DOHH2 (cell line): Measurements from ENCODE around the gene IER5.
A peak's percentile ranks its signal among the peaks of the same experiment; 100 is the strongest.

Experiments used
- H3F3A ChIP-seq: fragments of 200-600 bp; sonication (generic), shearing (Covaris generic); 2 replicates; pipeline ENCODE4 v1.6.0; 2016; ENCODE audit warnings: antibody characterized with exemption, mild to moderate bottlenecking; ENCODE audit not compliant: control insufficient read depth, insufficient read depth
- H3K27ac ChIP-seq: fragments of 200-600 bp; sonication (generic); 2 replicates; pipeline ENCODE4 v1.5.1; 2014; ENCODE audit warnings: low read depth, mild to moderate bottlenecking, low read length, moderate library complexity
- H3K27me3 ChIP-seq: fragments of 200-600 bp; sonication (generic); 2 replicates; pipeline ENCODE4 v1.6.1; 2014; ENCODE audit warnings: mild to moderate bottlenecking, low read length, mixed read lengths; ENCODE audit not compliant: control insufficient read depth
- H3K36me3 ChIP-seq: fragments of 200-600 bp; sonication (generic); 2 replicates; pipeline ENCODE4 v1.6.1; 2014; ENCODE audit warnings: mild to moderate bottlenecking, low read length, moderate library complexity, mixed read lengths; ENCODE audit not compliant: control insufficient read depth
- H3K4me1 ChIP-seq: fragments of 200-600 bp; sonication (generic); 2 replicates; pipeline ENCODE4 v1.6.1; 2014; ENCODE audit warnings: mild to moderate bottlenecking, low read length, mixed read lengths; ENCODE audit not compliant: control insufficient read depth
- H3K4me2 ChIP-seq: fragments of 200-600 bp; sonication (generic); 2 replicates; pipeline ENCODE4 v1.6.0; 2014; ENCODE audit warnings: mild to moderate bottlenecking, low read length, moderate library complexity
- H3K4me3 ChIP-seq: fragments of 200-600 bp; sonication (generic); 2 replicates; pipeline ENCODE4 v1.5.1; 2014; ENCODE audit warnings: mild to moderate bottlenecking, low read length, mixed read lengths
- H3K79me2 ChIP-seq: fragments of 200-600 bp; sonication (generic); 2 replicates; pipeline ENCODE4 v1.6.1; 2014; ENCODE audit warnings: mild to moderate bottlenecking, low read length, mixed read lengths; ENCODE audit not compliant: control insufficient read depth
- H3K9me2 ChIP-seq: fragments of 200-600 bp; sonication (generic); replicated peaks from 2 replicates; pipeline ENCODE4 v1.6.1; 2014; ENCODE audit warnings: mild to moderate bottlenecking, low read length, mixed read lengths; ENCODE audit not compliant: control insufficient read depth
- H3K9me3 ChIP-seq: fragments of 200-600 bp; sonication (generic); 2 replicates; pipeline ENCODE4 v1.6.1; 2014; ENCODE audit warnings: antibody characterized with exemption, low read length, mixed read lengths; ENCODE audit not compliant: control insufficient read depth, insufficient read depth
- H4K20me1 ChIP-seq: fragments of 200-600 bp; sonication (generic); 2 replicates; pipeline ENCODE4 v1.6.0; 2014; ENCODE audit warnings: low read depth, mild to moderate bottlenecking, antibody characterized with exemption, low read length, moderate library complexity; ENCODE audit not compliant: control insufficient read depth, insufficient read depth
- EZH2phosphoT487 ChIP-seq: fragments of 200-600 bp; sonication (generic); IDR thresholded peaks from 2 replicates; pipeline ENCODE4 v1.6.1; 2017; ENCODE audit warnings: borderline replicate concordance, mild to moderate bottlenecking, antibody characterized with exemption, low read length, moderate library complexity, mixed read lengths
- TF ChIP-seq, protein P1 (sequence below): fragments of 200-600 bp; sonication (generic); IDR thresholded peaks from one replicate; pipeline ENCODE4 v1.5.1; 2014; ENCODE audit warnings: antibody characterized with exemption, mild to moderate bottlenecking, low read depth, low read length; ENCODE audit not compliant: poor library complexity, severe bottlenecking

The IER5 gene

DNA sequence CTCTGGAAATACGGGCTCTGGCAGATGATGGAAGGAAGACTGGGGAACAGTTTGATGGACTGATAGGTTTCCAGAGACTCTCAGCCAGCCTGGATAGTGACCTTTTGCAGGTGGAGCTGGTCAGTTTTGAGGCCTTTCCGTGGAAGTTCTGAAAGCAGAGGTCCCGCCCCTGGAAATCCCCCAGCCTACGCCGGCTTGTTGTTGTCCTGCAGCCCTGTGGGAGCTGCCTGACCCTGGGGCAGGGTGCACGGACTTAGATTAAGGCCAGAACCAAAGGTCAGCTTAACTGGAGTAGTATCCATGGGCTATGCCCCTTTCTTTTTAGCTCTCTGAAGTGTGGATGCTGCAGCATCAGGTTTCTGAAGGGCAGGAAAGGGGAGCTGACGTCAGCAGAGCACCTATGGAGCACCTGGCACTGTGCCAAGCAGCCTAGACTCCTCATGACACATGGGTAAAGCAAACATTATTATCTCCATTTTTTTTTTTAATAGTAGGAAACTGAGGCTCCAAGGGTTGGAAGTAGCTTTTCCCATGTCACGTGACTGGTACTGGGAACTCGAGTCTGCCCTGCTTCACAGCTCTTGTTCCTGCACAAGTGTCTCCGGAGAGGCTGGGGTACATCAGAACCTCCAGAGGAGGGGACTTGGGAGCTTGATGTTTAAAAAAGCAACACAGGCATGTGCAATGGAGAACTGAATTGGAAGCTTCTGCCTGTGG lies 38.5 kb downstream of the IER5 start:
- H3K9me2 ChIP-seq, result no peaks in the 10 kb centered on the region
- no peaks in the 10 kb centered on the region for H3K27me3 ChIP-seq
- no peak overlapping the region for H3K4me2 ChIP-seq
- H3K79me2 ChIP-seq, result no peaks in the 10 kb centered on the region
- no peaks in the 10 kb centered on the region for H3K9me3 ChIP-seq
- no peak overlapping the region for H3K4me3 ChIP-seq
- H4K20me1 ChIP-seq, result 0 out of 2 replicates have a peak, but pooled peaks cover 4% of the 10 kb centered on the region
- H3F3A ChIP-seq, result peaks cover 18% of the 10 kb centered on the region
- peaks cover 62% of the 10 kb centered on the region for H3K4me1 ChIP-seq
- TF ChIP-seq, protein P1, sequence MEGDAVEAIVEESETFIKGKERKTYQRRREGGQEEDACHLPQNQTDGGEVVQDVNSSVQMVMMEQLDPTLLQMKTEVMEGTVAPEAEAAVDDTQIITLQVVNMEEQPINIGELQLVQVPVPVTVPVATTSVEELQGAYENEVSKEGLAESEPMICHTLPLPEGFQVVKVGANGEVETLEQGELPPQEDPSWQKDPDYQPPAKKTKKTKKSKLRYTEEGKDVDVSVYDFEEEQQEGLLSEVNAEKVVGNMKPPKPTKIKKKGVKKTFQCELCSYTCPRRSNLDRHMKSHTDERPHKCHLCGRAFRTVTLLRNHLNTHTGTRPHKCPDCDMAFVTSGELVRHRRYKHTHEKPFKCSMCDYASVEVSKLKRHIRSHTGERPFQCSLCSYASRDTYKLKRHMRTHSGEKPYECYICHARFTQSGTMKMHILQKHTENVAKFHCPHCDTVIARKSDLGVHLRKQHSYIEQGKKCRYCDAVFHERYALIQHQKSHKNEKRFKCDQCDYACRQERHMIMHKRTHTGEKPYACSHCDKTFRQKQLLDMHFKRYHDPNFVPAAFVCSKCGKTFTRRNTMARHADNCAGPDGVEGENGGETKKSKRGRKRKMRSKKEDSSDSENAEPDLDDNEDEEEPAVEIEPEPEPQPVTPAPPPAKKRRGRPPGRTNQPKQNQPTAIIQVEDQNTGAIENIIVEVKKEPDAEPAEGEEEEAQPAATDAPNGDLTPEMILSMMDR, result no peak
- no peak for TF ChIP-seq EZH2phosphoT487
- no peak overlapping the region for H3K27ac ChIP-seq
- H3K36me3 ChIP-seq, result no peaks in the 10 kb centered on the region

- H3K4me2 ChIP-seq, result peak overlapping the region; percentile 75; the same call in 1 of the 2 replicates
- no peaks in the 10 kb centered on the region for H3K9me3 ChIP-seq
- no peaks in the 10 kb centered on the region for H3K36me3 ChIP-seq
- TF ChIP-seq, protein P1, result no peak
- TF ChIP-seq EZH2phosphoT487, result no peak
- peaks cover 22% of the 10 kb centered on the region for H3F3A ChIP-seq
- H3K27me3 ChIP-seq, result no peaks in the 10 kb centered on the region
- 0 out of 2 replicates have a peak, but pooled peaks cover 4% of the 10 kb centered on the region for H4K20me1 ChIP-seq
- H3K4me3 ChIP-seq, result no peak overlapping the region
- peaks cover 70% of the 10 kb centered on the region for H3K4me1 ChIP-seq
- H3K27ac ChIP-seq, result no peak overlapping the region
- H3K9me2 ChIP-seq, result no peaks in the 10 kb centered on the region
- no peaks in the 10 kb centered on the region for H3K79me2 ChIP-seq
Observed at GRCh38 chr1:181127898-181128453, 39.5 kb downstream of the IER5 start.

DNA sequence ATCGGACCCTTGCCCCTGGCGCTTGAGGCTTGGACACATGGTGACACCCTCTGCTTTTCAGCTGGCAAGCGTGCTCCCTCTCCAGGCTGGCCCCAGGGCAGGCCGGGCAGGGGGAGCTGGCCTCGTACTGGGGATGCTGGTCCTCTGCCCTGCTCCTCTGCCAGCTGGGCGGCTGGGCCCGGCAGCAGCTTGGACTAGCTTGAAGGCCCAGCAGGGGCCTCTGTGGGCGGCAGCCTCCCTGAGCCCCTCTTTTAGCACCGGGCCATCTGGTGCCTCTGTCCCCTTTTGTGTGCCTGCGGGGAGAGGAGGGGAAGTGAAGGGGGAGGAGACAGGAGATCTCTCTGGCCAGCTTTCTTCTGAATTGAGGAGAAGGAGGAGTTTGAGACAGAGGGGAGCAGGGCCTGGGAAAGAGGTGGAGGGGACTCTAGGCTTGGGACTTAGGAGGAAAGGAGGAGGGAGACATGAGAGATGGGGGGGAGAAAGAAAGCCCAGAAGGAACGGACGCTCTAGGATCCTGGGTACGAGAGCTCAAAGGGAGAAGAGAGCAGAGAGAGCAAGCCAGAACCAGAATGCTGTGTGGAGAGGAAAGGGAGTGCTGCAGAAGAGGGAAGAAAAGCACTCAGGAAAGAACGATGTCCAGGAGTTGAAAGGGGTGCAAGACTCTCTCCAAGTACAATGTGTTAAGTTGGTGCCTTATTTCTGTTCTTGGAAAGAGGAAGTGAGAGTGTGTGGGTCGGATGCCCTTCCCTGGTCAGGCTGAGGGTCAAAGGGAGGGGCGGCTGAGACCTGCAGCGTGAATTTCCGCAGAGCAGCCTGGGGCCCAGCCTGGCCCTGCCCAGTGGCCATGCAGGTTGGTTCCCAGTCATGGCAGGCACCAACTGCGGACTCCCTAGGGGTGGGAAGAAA lies 40.3 kb downstream of the IER5 start:
- H3K36me3 ChIP-seq, result no peaks in the 10 kb centered on the region
- H3K9me3 ChIP-seq, result no peaks in the 10 kb centered on the region
- H4K20me1 ChIP-seq, result 0 out of 2 replicates have a peak, but pooled peaks cover 4% of the 10 kb centered on the region
- peak overlapping the region; percentile 75 for H3K4me2 ChIP-seq
- no peak for TF ChIP-seq EZH2phosphoT487
- TF ChIP-seq, protein P1, result no peak
- no peak overlapping the region for H3K27ac ChIP-seq
- H3K79me2 ChIP-seq, result no peaks in the 10 kb centered on the region
- H3K9me2 ChIP-seq, result no peaks in the 10 kb centered on the region
- H3K27me3 ChIP-seq, result 0 out of 2 replicates have a peak, but pooled peaks cover 2% of the 10 kb centered on the region
- H3F3A ChIP-seq, result peaks cover 26% of the 10 kb centered on the region
- peaks cover 72% of the 10 kb centered on the region for H3K4me1 ChIP-seq
- H3K4me3 ChIP-seq, result peak overlapping the region; percentile 57
